Right atrium auricular region (tissue), 2 donors: ENCODE measurements around the gene ILKAP. TPM values are rescaled to one million over a fixed set of nuclear protein-coding genes. Genes with fewer than 3 reads are reported as not detected.

Experiments used
- DNase-seq: peaks from one replicate; pipeline ENCODE4 v3.0.0-alpha.2; 2019; ENCODE audit warnings: low spot score
- H3K27ac ChIP-seq, 2 donors: fragments of 200-600 bp; sonication (generic); 1 replicate in 1 of 2; 2 replicates in 1 of 2; pipeline ENCODE4 v1.5.1; 2016 to 2019
- H3K27me3 ChIP-seq, 2 donors: fragments of 200-600 bp; sonication (generic); one replicate each; pipeline versions ENCODE4 v1.5.1 to v1.6.0; 2017 to 2019
- H3K36me3 ChIP-seq: fragments of 200-600 bp; sonication (generic); one replicate; pipeline ENCODE4 v1.5.1; 2016
- H3K4me1 ChIP-seq, 2 donors: fragments of 200-600 bp; sonication (generic); one replicate each; pipeline versions ENCODE4 v1.5.1 to v1.6.0; 2017 to 2019
- H3K4me3 ChIP-seq, 2 donors: fragments of 200-600 bp; sonication (generic); 1 replicate in 1 of 2; 2 replicates in 1 of 2; pipeline ENCODE4 v1.5.1; 2017 to 2019; ENCODE audit warnings: mild to moderate bottlenecking in 1 of 2, moderate library complexity in 1 of 2
- H3K9me3 ChIP-seq, 2 donors: fragments of 200-600 bp; sonication (generic); one replicate each; pipeline ENCODE4 v1.5.1; 2019
- CTCF ChIP-seq, 2 donors: fragments of 200-600 bp; sonication (generic); IDR thresholded peaks; one replicate each; pipeline ENCODE4 v1.5.1; 2019; ENCODE audit warnings: antibody characterized with exemption in 2 of 2
- total RNA-seq, 2 donors: library from RNA; depleted of rRNA; stranded (reverse); fragments of >200 nt; gene quantifications; one replicate each; pipeline ENCODE4 v1.1.0, GENCODE V29; 2016

Gene ILKAP
- total RNA-seq, 2 donors from 2014 or later: 15.9 to 17.6 TPM

GRCh38 chr2:238126338-238126737 is 77.2 kb downstream of the ILKAP start:
- no peak for DNase-seq

DNA sequence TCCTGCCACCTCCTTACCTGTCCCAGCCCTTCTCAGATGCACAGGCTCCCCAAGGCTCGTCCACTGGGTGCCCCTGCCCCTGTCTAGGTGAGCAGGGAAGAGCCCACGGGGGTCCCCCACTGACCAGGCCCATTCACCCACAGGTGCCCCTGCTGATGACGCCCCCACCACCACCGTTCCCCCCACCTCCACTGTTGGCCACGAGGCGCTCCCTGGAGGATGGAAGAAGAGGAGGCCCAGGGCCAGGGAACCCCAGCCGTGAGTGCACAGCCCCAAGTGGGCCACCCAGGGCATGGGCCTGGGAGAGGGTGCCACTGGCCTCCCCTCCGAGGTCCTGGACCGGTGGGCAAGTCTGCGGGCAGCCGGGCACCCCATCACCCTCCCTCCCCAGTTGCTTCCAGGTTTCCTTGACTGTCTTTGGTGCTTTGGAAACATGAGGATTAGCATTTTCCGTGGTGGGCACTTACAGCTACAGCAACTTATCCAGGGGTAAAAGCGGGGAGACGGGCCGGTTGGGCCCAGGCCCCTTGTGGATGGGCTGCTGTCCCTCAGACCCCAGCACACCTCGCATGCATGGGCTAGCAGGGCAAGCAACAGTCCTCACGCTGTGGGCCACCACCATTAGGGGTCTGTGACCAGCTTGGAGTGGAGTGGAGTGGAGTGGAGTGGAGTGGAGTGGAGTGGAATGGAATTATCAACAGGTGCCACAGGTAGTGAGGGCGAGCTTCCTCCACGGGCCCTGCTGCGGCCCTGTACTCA is 78.2 kb downstream of the ILKAP start:
- peaks cover 0 to 11% of the 10 kb centered on the region in 2 donors for H3K4me1 ChIP-seq
- no peak overlapping the region for H3K4me3 ChIP-seq
- no peaks in the 10 kb centered on the region for H3K27me3 ChIP-seq
- no peak for TF ChIP-seq CTCF (IDR thresholded peaks at IDR 0.05)
- no peaks in the 10 kb centered on the region for H3K9me3 ChIP-seq
- H3K36me3 ChIP-seq: no peaks in the 10 kb centered on the region
- H3K27ac ChIP-seq: no peak overlapping the region
- DNase-seq: no peak

More at GRCh38 chr2:238126338-238126737, 77.2 kb downstream of the ILKAP start:
- H3K9me3 ChIP-seq: no peaks in the 10 kb centered on the region
- peaks cover 0 to 6% of the 10 kb centered on the region in 2 donors for H3K4me1 ChIP-seq
- no peaks in the 10 kb centered on the region for H3K36me3 ChIP-seq
- H3K27ac ChIP-seq: no peak overlapping the region
- H3K27me3 ChIP-seq: no peaks in the 10 kb centered on the region
- H3K4me3 ChIP-seq: no peak overlapping the region
- no peak for TF ChIP-seq CTCF (IDR thresholded peaks at IDR 0.05)

- DNase-seq: no peak
- no peak for TF ChIP-seq CTCF (IDR thresholded peaks at IDR 0.05)
- H3K4me1 ChIP-seq: peaks cover 0 to 14% of the 10 kb centered on the region in 2 donors
- no peaks in the 10 kb centered on the region for H3K9me3 ChIP-seq
- H3K27me3 ChIP-seq: no peaks in the 10 kb centered on the region
- H3K36me3 ChIP-seq: no peaks in the 10 kb centered on the region
- no peak overlapping the region for H3K4me3 ChIP-seq
- no peak overlapping the region for H3K27ac ChIP-seq
Measured at GRCh38 chr2:238124488-238125126, 78.9 kb downstream of the ILKAP start.

DNA sequence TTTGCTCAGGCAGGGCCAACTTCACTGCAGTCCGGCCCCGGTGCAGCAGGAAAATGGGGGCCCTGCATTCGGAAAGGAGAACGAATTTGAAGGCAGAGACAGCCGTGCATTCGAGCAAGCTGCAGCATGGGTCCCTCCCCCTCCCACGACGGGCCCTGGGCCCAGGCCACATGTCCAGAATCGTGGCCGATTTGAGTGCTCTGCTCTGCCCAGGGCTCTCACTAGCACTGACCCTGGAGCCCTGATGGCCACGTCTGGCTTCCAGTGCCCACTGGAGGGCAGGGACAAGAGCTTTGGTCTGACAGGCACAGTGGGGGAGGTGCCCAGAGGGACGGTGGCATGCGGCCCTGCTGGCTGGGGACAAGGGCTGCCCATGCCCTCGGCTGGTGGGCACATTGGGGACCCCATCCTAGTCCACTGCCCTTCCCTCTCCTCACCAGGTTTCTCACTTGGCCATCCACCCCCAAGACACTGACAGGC is 79.5 kb downstream of the ILKAP start:
- Histone ChIP-seq H3K27ac (no peak overlapping the region), H3K27me3 (no peaks in the 10 kb centered on the region), H3K4me1 (peaks cover 0 to 14% of the 10 kb centered on the region in 2 donors), H3K9me3 (no peaks in the 10 kb centered on the region), H3K4me3 (no peak overlapping the region), H3K36me3 (no peaks in the 10 kb centered on the region)
- TF ChIP-seq CTCF (IDR thresholded peaks at IDR 0.05): no peak
- no peak for DNase-seq

DNA sequence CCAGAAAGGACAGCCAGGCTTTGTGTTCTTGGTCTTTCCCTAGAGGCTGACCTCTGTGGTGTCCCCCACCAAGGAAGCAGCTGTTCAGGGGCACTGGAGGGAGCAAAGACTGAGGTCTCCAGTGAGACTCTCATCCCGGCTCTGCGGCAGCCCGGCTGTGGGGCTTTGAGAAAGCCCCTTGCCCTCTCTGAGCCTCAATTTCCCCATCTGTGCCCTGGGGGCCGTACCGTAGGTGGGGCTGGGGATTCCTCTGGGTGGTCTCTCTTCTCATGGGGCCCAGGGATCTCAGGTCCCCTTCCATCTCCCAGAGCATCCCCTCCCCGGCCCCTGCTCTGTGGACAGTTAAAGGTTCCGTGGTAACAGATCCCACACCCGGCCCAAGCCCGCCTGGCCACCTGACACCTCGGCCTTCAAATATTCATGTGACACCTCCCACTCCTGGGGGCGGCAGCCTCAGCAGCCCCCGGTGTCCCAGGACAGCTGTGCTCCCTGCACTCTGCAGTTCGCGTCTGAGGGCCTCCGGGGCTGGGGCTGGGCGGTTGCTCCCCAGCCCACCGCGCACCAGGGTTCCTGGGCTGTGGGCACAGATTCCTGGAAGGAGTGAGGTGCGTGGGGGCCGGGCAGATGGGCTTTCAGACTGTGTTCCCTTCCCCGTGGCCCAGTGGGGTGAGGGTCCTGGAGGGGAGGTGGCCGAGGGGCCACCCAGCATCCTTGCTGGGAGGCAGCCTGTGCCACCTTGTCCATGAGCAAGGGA is 80.1 kb downstream of the ILKAP start:
- Histone ChIP-seq H3K27me3 (no peaks in the 10 kb centered on the region), H3K36me3 (no peaks in the 10 kb centered on the region), H3K4me3 (no peak overlapping the region), H3K4me1 (peaks cover 0 to 14% of the 10 kb centered on the region in 2 donors), H3K9me3 (no peaks in the 10 kb centered on the region), H3K27ac (no peak overlapping the region)
- no peak for DNase-seq
- TF ChIP-seq CTCF (IDR thresholded peaks at IDR 0.05): no peak
